Measurements from ENCODE around the gene MIPEP. TPM values are rescaled to one million over a fixed set of nuclear protein-coding genes. Genes with fewer than 3 reads are reported as not detected.
"Not testable (repeated sequence)": the region's sequence is repeated elsewhere in the genome, so short reads cannot be mapped to it uniquely, and the experiment has no call there.

The MIPEP gene
- total RNA-seq, 1 experiment from 2014 or later = 37.4 TPM

GRCh38 chr13:23760000-23760399 lies 129.2 kb downstream of the MIPEP start:
- in situ Hi-C loops (cut with HindIII; ENCODE audit: low sequenced_read_pairs) = no loop called here
- DNase-seq (ENCODE audit: low spot score) = no peak

- DNase-seq (ENCODE audit: low spot score) = no peak
- in situ Hi-C loops (cut with HindIII; ENCODE audit: low sequenced_read_pairs) = no loop called here
Observed at GRCh38 chr13:23758798-23759527, 130.2 kb downstream of the MIPEP start.

GRCh38 chr13:23754997-23755396 lies 134.2 kb downstream of the MIPEP start:
- in situ Hi-C loops (cut with HindIII; ENCODE audit: low sequenced_read_pairs) = no loop called here
- no peak for DNase-seq (ENCODE audit: low spot score)

- DNase-seq (ENCODE audit: low spot score) = no peak
- in situ Hi-C loops (cut with HindIII; ENCODE audit: low sequenced_read_pairs) = no loop called here
Observed at GRCh38 chr13:23754506-23754905, 134.7 kb downstream of the MIPEP start.

GRCh38 chr13:23753458-23753857 lies 135.7 kb downstream of the MIPEP start:
- in situ Hi-C loops (cut with HindIII; ENCODE audit: low sequenced_read_pairs) = no loop called here
- no peak for DNase-seq (ENCODE audit: low spot score)

- DNase-seq (ENCODE audit: low spot score) = no peak
- in situ Hi-C loops (cut with HindIII; ENCODE audit: low sequenced_read_pairs) = no loop called here
Observed at GRCh38 chr13:23752111-23753001, 136.8 kb downstream of the MIPEP start.

GRCh38 chr13:23751195-23751594 lies 138.0 kb downstream of the MIPEP start:
- DNase-seq (ENCODE audit: low spot score) = no peak
- in situ Hi-C loops (cut with HindIII; ENCODE audit: low sequenced_read_pairs) = no loop called here

- in situ Hi-C loops (cut with HindIII; ENCODE audit: low sequenced_read_pairs) = no loop called here
- no peak for DNase-seq (ENCODE audit: low spot score)
Observed at GRCh38 chr13:23750383-23751121, 138.6 kb downstream of the MIPEP start.

- no peak for DNase-seq (ENCODE audit: low spot score)
- in situ Hi-C loops (cut with HindIII; ENCODE audit: low sequenced_read_pairs) = no loop called here
Observed at GRCh38 chr13:23749288-23749873, 139.8 kb downstream of the MIPEP start.

GRCh38 chr13:23748109-23748990 lies 140.8 kb downstream of the MIPEP start:
- in situ Hi-C loops (cut with HindIII; ENCODE audit: low sequenced_read_pairs) = no loop called here
- no peak for DNase-seq (ENCODE audit: low spot score)

- in situ Hi-C loops (cut with HindIII; ENCODE audit: low sequenced_read_pairs); DNase-seq (ENCODE audit: low spot score): not testable (repeated sequence)
Observed at GRCh38 chr13:23746141-23746540, 143.1 kb downstream of the MIPEP start.

GRCh38 chr13:23744315-23744714 lies 144.9 kb downstream of the MIPEP start:
- DNase-seq (ENCODE audit: low spot score) = no peak
- in situ Hi-C loops (cut with HindIII; ENCODE audit: low sequenced_read_pairs) = no loop called here

GRCh38 chr13:23743278-23744076 lies 145.7 kb downstream of the MIPEP start:
- in situ Hi-C loops (cut with HindIII; ENCODE audit: low sequenced_read_pairs) = no loop called here
- no peak for DNase-seq (ENCODE audit: low spot score)

- in situ Hi-C loops (cut with HindIII; ENCODE audit: low sequenced_read_pairs) = no loop called here
- no peak for DNase-seq (ENCODE audit: low spot score)
Observed at GRCh38 chr13:23741879-23742510, 147.2 kb downstream of the MIPEP start.

GRCh38 chr13:23740002-23740401 lies 149.2 kb downstream of the MIPEP start:
- in situ Hi-C loops (cut with HindIII; ENCODE audit: low sequenced_read_pairs) = no loop called here
- DNase-seq (ENCODE audit: low spot score) = no peak

- DNase-seq (ENCODE audit: low spot score) = no peak
- in situ Hi-C loops (cut with HindIII; ENCODE audit: low sequenced_read_pairs) = loop anchor here (5.0 kb wide), 1 partner anchor 57 kb away; no protein-coding TSS in a partner anchor
Observed at GRCh38 chr13:23739596-23739995, 149.6 kb downstream of the MIPEP start.

GRCh38 chr13:23736541-23736940 lies 152.7 kb downstream of the MIPEP start:
- no peak for DNase-seq (ENCODE audit: low spot score)
- in situ Hi-C loops (cut with HindIII; ENCODE audit: low sequenced_read_pairs) = loop anchor here (5.0 kb wide), 1 partner anchor 54 kb away; no protein-coding TSS in a partner anchor
